Measurements from ENCODE around the gene SLC4A1.

SLC4A1 gene

GRCh38 chr17:44267818-44268490 is at the start of gene SLC4A1:
SLC4A1 (minus strand) TSS chr17:44268135; CDS start chr17:44262866, 5,269 bp downstream.
- no peak for DNase-seq (ENCODE audit: low read depth)

DNA sequence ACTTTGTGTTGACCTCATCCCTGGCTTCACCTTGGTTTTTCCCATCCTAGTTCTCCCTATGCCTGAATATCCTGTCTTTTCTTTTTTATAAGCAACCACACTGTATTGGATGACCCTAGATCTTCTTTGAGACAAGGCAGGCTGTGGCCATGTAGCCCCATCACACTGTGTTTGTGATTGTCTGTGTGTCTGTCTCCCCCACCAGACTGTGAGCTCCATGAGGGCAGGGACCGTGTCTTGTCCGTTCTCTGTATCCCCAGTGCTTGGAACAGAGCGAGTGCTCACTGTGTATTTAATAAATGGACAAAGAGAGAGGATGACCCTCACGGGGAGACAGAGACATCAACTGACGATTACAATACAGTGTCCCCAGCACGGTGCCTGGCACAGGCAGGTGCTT is 49.6 kb upstream of the SLC4A1 start:
- no peak for DNase-seq (ENCODE audit: low read depth)

DNA sequence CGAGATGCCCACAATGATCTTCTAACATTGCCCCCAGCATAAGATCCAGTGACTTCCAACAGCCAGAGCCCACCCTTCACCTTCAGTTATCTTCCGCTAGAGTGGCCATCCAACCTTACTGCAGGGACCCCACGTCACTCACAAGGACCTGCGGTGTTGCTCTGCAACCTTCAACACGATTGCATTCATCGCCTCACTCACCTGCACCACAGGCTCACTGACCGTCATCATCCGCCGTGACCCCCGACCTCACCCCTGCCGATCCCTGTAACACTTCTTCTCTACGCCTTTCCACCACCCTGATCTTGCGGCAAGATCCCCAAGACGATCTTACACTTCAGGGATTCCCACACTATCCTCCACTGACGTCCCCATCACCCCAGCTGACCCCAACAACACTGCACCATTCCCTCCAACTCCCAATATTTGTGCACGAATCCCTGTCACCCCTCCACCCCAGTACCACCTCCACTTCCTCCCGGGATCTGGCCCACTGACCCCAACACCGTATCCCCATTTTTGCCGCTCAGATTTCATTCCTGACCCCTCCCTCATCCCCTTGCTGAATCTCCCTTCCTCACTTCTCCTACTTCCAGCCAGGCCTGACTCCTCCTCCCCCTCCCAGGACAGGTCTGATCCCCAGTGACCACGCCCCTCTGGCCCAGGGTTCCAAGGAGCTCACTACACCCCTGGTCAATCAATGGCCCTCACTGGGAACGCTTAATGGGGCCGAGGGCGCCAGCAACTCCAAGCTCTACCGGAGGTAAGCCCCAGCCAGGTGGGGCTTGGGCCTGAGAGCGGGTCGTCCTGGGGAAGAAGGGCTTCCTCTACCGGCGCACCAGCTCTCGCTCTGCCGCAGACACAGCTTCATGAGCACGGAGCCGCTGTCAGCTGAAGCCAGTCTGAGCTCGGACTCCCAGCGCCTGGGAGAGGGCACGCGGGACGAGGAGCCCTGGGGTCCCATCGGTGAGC is 48.1 kb upstream of the SLC4A1 start:
- no peak for DNase-seq (ENCODE audit: low read depth)

DNA sequence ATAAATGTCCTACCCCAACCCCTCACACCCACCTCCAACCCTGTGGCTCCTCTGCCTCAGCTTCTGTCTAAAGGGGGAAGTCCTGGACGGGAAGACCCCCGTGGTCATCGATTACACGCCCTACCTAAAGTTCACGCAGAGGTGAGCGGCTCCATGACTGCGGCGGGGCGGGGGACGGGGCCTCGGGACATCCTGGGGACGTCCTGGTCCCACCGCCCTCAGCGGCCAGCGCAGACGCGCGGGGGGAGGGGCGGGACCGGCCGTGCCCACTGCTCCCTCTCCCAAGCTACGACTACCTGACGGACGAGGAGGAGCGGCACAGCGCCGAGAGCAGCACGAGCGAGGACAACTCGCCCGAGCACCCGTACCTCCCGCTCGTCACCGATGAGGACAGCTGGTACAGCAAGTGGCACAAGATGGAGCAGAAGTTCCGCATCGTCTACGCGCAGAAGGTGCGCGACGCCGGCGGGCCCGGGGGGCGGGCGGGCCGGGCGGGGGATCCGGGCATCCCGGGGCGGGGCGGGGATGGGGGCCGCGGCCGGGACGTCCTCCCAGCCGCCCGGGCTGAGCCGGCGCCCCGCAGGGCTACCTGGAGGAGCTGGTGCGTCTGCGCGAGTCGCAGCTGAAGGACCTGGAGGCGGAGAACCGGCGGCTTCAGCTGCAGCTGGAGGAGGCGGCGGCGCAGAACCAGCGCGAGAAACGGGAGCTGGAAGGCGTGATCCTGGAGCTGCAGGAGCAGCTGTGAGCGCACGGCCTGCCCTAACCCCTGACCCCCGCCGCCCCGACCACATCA is 47.1 kb upstream of the SLC4A1 start:
- no peak for DNase-seq (ENCODE audit: low read depth)

DNA sequence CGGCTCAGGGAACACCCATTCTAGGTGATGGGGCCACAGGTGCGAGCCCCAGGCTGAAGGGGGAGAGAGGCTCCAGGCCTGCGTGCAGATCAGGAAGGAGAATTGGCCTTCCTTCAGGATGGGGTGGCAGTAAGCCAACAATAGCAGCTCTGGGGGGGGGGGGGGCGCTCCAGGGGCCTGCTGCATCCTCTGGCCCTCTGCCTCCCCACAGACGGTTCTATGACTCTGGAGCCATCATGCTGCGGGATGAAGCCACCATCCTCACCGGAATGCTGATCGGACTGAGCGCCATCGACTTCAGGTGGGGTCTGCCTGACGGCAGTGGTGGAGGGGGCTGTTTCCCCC is 46.6 kb upstream of the SLC4A1 start:
- no peak for DNase-seq (ENCODE audit: low read depth)

DNA sequence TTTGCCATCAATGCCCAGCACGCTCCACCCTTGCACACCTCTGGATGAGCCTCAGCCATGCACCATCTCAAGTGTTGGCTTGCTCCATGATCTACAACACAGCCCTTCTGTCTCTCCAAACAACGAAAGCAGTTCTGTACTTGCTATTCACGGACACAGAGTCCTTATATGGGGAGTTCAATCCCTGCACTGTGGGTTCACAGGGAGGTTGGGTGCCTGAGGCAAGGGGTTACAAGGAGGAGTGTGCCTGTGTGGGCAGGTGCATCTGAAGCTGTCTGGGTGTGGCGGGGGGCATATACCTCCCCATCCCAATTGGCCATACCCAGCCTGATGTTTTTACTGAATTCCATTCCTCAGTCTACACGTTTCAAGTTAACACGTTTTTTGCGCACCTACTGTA is 46.1 kb upstream of the SLC4A1 start:
- DNase-seq (ENCODE audit: low read depth), result no peak

DNA sequence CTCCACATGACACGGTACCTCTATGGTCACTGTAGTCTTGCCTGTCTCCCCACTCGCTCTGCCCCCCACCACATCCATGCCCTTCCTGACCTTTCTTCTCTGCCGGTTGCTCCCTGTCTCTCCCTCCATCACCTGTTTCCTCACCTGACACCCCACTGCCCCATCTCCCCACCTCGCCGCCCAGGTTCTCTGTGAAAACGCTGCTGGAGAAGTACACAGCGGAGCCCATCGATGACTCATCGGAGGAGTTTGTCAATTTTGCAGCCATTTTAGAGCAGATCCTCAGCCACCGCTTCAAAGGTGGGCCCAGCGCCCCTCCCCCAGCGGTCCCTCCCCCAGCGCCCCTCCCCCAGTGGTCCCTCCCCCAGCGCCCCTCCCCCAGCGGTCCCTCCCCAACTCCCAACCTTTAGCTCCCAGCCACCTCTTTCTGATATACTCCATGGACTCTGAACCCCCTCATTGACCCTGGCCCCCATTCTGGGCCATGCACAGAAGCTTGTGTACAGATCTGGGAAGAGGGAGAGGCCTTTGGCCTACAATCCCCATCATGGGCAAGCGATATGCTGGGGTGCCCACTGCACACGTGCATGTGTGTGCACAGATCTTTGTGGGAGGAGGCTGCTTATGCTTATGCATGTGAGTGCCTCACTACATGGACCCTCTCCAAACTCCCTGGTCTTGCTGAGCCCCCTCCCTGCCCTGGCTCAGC is 44.6 kb upstream of the SLC4A1 start:
- DNase-seq (ENCODE audit: low read depth), result no peak

GRCh38 chr17:44311562-44312181 is 43.7 kb upstream of the SLC4A1 start:
- DNase-seq (ENCODE audit: low read depth), result no peak

DNA sequence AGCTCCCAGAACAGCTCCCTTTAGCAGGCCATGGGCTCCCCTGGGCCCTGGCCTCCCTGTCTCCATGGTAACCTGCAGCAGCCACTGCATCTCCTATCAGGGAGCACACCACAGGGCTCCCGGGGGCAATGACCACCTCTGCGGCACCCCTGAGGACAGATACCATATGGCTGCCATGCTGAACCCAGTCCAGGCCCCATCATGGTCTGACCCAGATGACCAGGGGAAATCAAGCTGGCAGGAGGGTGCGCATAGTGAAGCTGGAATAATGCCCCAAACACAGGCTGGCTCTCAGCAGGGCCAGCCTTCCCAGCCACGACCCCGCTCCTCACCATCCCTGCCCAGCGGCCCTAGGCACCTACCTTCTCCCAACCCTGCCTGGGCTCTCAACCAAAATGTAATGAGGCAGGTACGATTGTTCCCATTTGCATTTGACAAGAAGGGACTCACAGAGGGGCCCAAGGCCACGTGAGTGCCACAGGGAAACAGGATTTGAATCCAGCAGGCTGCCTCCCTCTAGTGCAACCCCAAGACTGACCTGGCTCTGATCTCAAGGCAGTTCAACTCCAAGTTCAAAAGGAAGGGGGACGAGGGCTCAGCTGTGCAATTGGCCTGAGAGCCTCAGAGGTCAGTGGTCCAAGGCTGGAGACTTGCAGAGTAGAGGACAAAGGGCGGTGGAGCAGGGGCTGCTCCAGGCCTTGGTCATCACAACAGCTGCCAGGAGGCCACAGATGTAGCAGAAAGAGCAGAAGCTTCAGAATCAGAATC is 42.9 kb upstream of the SLC4A1 start:
- DNase-seq (ENCODE audit: low read depth), result no peak

GRCh38 chr17:44310188-44310587 is 42.3 kb upstream of the SLC4A1 start:
- no peak for DNase-seq (ENCODE audit: low read depth)

DNA sequence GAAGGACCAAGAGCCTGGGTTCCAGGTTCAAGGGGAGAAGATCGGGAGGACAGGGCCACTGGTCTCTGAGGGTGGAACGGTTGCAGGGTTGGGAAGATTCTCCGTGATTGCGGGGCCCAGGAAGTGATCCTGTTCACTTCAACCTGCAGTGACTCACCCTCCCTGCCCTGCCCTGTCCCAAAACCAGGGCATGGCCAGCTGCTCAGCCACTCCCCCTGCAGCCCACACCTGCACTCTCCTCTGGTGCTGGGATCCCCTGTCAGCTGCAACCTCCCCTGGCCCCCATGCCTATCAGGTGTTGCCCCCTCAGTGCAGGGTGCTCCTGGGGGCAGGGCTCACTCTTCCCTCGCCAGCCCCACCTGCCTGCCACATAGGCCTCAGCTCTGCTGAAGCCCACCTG is 41.5 kb upstream of the SLC4A1 start:
- no peak for DNase-seq (ENCODE audit: low read depth)

GRCh38 chr17:44308865-44309264 is 40.9 kb upstream of the SLC4A1 start:
- no peak for DNase-seq (ENCODE audit: low read depth)

DNA sequence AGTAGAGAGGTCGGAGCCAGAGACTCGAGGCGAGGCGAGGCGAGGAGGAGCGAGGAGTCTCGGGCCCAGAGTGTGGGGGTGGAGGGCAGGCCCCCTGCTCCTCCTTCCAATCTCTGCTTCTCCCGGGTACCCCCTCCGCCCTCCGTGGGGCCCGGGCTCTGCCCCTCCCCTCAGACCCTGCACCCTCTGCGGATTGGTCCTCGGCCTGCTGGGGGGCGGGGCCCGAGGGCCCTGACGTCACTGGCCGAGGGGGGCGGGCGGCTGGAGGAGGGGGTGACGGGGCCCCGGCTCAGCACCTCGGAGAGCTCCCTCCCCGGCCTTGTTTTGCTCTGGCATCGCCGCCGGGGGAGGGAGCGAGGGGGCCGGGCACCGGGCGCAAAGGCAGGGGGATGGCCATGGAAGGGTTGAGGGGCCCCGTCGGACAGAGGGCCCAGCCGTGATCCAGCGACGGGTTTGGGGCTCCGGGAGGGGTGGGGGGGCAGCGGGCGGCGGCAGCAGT is 40.4 kb upstream of the SLC4A1 start, which contains the start of gene RUNDC3A:
RUNDC3A (plus strand) TSS at position 282 of the 499 bp plus-strand sequence. CDS start 232 bp downstream, outside the sequence.
- no peak for DNase-seq (ENCODE audit: low read depth)

DNA sequence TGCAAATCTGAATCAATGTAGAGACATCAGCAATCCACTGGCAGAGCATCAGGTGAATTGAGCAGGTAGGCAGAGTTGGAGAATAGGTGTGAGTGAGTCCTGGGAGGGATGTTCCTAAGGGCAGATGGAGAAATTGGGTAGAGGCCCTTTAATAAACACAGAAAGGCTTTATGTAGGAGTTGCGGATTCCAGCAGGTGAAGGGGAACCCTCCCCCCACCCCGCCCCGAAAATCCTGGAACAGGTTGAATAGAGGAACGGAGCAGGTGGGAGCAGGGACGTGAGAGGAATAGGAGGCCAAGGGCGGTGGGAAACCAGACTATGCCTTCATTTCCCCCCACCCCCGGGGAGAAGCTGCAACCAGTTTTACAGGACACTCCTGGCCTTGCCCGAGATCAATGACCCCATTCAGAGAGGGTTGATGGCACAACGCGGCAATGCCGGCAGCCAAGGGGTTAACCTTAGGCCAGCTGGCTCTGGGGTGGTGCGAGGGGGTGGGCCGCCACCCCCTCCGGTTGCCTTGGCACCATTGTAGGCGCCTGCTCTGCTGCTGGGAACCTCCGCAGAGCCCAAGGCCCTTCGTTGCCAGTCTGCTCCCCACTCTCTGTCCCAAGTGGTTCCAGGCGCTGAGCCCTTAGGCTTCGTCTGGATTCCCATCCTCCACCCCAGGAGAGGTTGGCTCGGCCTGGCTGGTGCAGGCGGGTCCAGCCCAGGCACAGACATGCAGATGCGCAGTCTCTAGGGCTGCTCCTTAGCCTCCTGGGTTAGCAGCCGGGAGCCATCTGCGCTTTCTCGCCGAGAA is 39.7 kb upstream of the SLC4A1 start:
- no peak for DNase-seq (ENCODE audit: low read depth)

DNA sequence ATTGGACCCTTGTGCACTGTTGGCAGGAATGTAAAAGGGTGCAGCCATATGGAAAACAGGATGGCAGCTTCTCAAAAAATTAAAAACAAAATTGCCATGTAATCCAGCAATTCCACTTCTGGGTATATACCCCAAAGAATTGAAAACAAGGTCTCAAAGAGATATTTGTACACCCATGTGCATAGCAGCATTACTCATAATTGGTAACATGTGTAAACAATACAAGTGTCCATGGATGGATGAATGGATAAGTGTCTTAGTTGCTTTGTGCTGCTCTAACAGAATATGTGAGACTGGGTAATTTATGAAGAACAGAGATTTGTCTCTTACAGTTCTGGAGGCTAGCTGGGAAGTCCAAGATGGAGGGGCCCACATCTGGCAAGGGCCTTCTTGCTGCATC is 36.7 kb upstream of the SLC4A1 start:
- DNase-seq (ENCODE audit: low read depth), result no peak

DNA sequence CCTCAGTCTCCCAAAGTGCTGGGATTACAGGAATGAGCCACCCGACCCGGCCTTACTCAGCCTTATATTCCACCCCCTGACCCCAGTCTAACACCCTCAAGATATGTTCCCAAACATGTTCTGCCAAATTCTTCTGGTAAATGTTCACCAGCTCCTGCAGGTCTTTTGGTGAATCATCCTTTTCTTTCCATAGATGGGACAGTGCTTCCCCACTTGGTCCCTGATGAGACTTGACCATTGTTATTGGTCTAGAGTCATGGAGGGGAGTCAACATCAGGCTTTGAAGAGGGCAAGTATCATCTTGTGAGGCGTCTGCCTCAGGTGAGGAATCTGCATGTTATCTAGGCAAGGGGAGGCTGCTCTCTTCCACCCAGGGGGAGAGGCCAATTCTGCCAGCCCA is 30.0 kb upstream of the SLC4A1 start:
- DNase-seq (ENCODE audit: low read depth), result no peak

DNA sequence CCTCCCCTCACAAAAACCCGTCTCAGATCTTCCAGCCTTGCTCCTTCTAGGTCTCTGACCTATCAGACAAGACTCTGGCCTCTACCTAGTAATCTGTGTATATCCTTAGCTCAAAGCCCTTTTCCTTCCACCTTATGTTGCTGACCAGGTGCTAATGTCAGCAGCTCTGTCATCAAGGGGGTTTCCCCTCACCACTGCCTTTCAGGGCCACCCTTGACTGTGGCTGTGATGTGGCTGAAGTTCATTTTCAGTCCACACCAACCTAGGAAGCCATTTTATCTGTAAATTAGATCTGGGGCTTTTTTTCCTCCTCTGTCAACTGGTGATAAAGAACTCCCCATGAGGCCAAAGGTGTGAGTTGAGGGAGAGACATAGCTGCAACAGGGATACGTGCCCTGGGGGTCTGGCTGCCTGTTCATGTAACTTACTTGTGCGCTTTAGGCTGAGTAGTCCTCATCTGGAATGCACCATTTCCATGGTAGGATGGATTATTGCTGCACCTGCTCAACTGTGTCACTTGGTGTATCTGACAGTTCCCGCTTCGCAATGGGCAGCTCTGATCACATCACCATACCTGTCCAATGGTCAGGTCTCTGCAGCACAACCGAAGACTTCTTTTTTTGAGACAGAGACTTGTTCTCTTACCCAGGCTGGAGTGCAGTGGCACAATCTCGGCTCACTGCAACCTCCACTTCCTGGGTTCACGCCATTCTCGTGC is 25.7 kb upstream of the SLC4A1 start:
- no peak for DNase-seq (ENCODE audit: low read depth)

GRCh38 chr17:44287651-44288050 is 19.7 kb upstream of the SLC4A1 start:
- DNase-seq (ENCODE audit: low read depth), result no peak

DNA sequence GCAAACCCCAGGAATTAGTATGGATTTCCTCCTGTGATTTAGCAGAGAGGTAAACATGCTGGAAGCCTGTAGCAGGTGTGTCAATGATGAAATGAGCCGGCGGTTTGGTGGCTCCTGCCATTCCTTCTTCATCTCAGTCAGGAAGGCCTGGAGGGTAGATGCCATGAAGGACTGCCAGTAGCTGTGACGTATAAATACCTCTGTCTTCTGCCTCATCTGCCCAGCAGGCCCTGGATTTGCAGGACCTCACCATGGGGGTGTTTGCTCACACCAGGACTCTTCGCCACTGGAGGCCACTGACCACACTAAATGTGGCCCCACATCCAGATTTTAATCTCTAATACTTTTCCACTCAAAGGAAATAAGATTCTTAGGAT is 16.1 kb upstream of the SLC4A1 start:
- DNase-seq (ENCODE audit: low read depth), result no peak
